ENCODE results near the gene PDAP1. TPM values are rescaled to one million over a fixed set of nuclear protein-coding genes. Genes with fewer than 3 reads are reported as not detected.
A peak's percentile ranks its signal among the peaks of the same experiment; 100 is the strongest.

The PDAP1 gene
- total RNA-seq, 1 experiment from 2014 or later: 150 TPM

DNA sequence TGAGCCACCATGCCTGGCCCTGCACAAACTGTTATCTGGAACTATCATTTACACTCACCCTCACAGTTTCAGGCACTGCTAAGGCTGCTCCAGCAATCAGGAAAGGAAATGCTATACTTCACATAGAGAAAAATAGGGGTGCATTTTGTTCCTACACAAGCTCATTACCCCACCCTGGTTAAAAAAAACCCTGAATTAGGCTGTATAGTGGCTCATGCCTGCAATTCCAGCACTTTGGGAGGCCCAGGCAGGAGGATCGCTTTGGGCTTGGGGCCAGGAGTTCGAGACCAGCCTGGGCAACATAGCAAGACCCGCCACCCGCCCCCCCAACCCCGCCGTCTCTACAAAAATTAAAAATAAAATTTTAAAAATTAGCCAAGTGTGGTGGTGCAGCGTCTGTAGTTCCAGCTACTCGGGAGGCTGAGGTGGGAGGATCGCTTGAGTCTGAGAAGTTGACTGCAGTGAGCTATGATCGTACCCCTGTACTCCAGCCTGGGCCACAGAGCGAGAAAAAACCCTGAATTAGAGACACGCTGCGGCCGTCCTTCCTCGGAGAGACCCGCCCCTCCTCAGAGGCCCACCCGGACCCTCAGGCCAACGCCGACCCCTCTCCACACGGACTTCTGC, 29.7 kb upstream of the PDAP1 start:
- H3K27ac Mint-ChIP-seq: peak overlapping the region; percentile 96 to 99 (median 98)
- H2BK15ac ChIP-seq (ENCODE audit: low read depth, low read length): no peak overlapping the region; the same call in 1 of the 2 replicates
- no peak overlapping the region for H3K27ac ChIP-seq (ENCODE audit: insufficient read length, low read depth, low read length)
- no peaks in the 10 kb centered on the region for H4K20me1 ChIP-seq (ENCODE audit: control insufficient read depth, insufficient read depth, insufficient read length)
- peaks cover 7% of the 10 kb centered on the region for H3K23me2 ChIP-seq (ENCODE audit: insufficient read length, low read depth, low read length, poor library complexity, severe bottlenecking)
- H2BK20ac ChIP-seq (ENCODE audit: low read depth, low read length, poor library complexity, severe bottlenecking): no peak overlapping the region
- H2AK5ac ChIP-seq (ENCODE audit: insufficient read length, low read length): no peak overlapping the region
- H3K27me3 Mint-ChIP-seq (ENCODE audit: low read depth): no peaks in the 10 kb centered on the region
- H2BK120ac ChIP-seq (ENCODE audit: low read depth, low read length, poor library complexity, severe bottlenecking): no peak overlapping the region
- H4K91ac ChIP-seq (ENCODE audit: insufficient read length, low read depth, low read length): no peak overlapping the region
- H4K5ac ChIP-seq (ENCODE audit: insufficient read length, low read depth, low read length): no peak overlapping the region
- H3K9me3 ChIP-seq (ENCODE audit: control insufficient read depth, low read depth, low read length): no peaks in the 10 kb centered on the region
- WGBS (ENCODE audit: extremely low coverage, insufficient read length, low lambda C conversion rate): no CpG with 5 or more reads among the region's 20 CpGs
- peak overlapping the region; percentile 98 to 99 for H3K4me3 Mint-ChIP-seq
- H3K4me1 ChIP-seq (ENCODE audit: insufficient read depth, low read length): peaks cover 3% of the 10 kb centered on the region; the same call in 1 of the 2 replicates
- no peak overlapping the region for H3T11ph ChIP-seq (ENCODE audit: low read length)
- no peak overlapping the region for H3K56ac ChIP-seq (ENCODE audit: insufficient read length, low read depth, low read length)
- no peak overlapping the region for H2AFZ ChIP-seq (ENCODE audit: low read length)
- peak overlapping the region; percentile 81 for H3K4me2 ChIP-seq (ENCODE audit: insufficient read depth, insufficient read length, low read length)
- no peak overlapping the region for H3K23ac ChIP-seq (ENCODE audit: insufficient read length, low read depth, low read length)
- H3K9ac ChIP-seq (ENCODE audit: extremely low read depth, insufficient read length, low read length): peak overlapping the region; percentile 67
- H3K36me3 Mint-ChIP-seq (ENCODE audit: insufficient read depth in 1 of 3, low read depth in 3 of 3): peaks cover 27 to 49% (median 44%) of the 10 kb centered on the region in 3 experiments
- no peak for TF ChIP-seq CTCF (conservative IDR thresholded peaks at IDR 0.05)
- peaks cover 11% of the 10 kb centered on the region; the same call in 1 of the 2 replicates for H3K79me2 ChIP-seq (ENCODE audit: insufficient read depth, low read length)
- no peak overlapping the region for H4K8ac ChIP-seq (replicated peaks; ENCODE audit: insufficient read length, low read depth, low read length)
- no peak for DNase-seq
- H3K27me3 ChIP-seq (ENCODE audit: insufficient read depth, low read length): no peaks in the 10 kb centered on the region
- H3K4me1 Mint-ChIP-seq: peaks cover 16 to 29% of the 10 kb centered on the region in 2 experiments
- H3K9me3 Mint-ChIP-seq: no peaks in the 10 kb centered on the region
- H3K14ac ChIP-seq (ENCODE audit: insufficient read depth, low read length): peak overlapping the region; percentile 79
- no peak overlapping the region for H2BK5ac ChIP-seq (ENCODE audit: insufficient read length, low read length)
- no peak overlapping the region for H3K18ac ChIP-seq (ENCODE audit: insufficient read length, low read depth, low read length)
- no peaks in the 10 kb centered on the region for H3K79me1 ChIP-seq (ENCODE audit: insufficient read depth, low read depth, low read length, poor library complexity, severe bottlenecking)
- no peak overlapping the region for H2BK12ac ChIP-seq (ENCODE audit: insufficient read length, low read depth, low read length)
- no peak overlapping the region for H3K4ac ChIP-seq (ENCODE audit: low read depth, low read length)

All from H9 (cell line).